ENCODE results near the gene PRSS22.

- TF ChIP-seq ASH2L (IDR thresholded peaks at IDR 0.05; ENCODE audit: borderline replicate concordance, low read depth), result no peak
- no peak for TF ChIP-seq CTCF (IDR thresholded peaks at IDR 0.05 in 2 of 3, conservative IDR thresholded peaks at IDR 0.05 in 1 of 3; ENCODE audit: control insufficient read depth in 2 of 3, extremely low read depth in 1 of 3, insufficient read depth in 1 of 3, low read depth in 3 of 3, low read length in 3 of 3)
- TF ChIP-seq SIN3A (IDR thresholded peaks at IDR 0.05; ENCODE audit: low read depth, low read length), result no peak
- TF ChIP-seq NR2F1 (conservative IDR thresholded peaks at IDR 0.05), result no peak
- no peak for TF ChIP-seq ZNF687 (IDR thresholded peaks at IDR 0.05)
- no peak for TF ChIP-seq REST (IDR thresholded peaks at IDR 0.05; ENCODE audit: low read depth, low read length)
- no peak for TF ChIP-seq MAX (IDR thresholded peaks at IDR 0.05; ENCODE audit: low read depth, low read length)
- TF ChIP-seq ZNF207 (IDR thresholded peaks at IDR 0.05; ENCODE audit: borderline replicate concordance), result no peak
- TF ChIP-seq RCOR1 (conservative IDR thresholded peaks at IDR 0.05; ENCODE audit: low read depth, low read length), result no peak
- no peak for TF ChIP-seq MEF2B (IDR thresholded peaks at IDR 0.05; ENCODE audit: partially characterized antibody, poor library complexity, severe bottlenecking)
- no peak for TF ChIP-seq STAT1 (conservative IDR thresholded peaks at IDR 0.05)
- TF ChIP-seq YY1 (IDR thresholded peaks at IDR 0.05; ENCODE audit: low read depth, low read length), result no peak
- no peak for TF ChIP-seq CEBPB (IDR thresholded peaks at IDR 0.05; ENCODE audit: borderline replicate concordance in 1 of 2, low read depth in 2 of 2, low read length in 2 of 2)
These were observed 32.1 kb downstream of the PRSS22 start for GRCh38 chr16:2825906-2826305.

Measured in GM12878 (cell line).